WTC11 (cell line): ENCODE data around the gene CDRT4. TPM values are rescaled to one million over a fixed set of nuclear protein-coding genes. Genes with fewer than 3 reads are reported as not detected.

ENCODE experiments used
- ATAC-seq: fragments of 200-7000 bp; cut with Tn5 transposase; 2 replicates; pipeline ENCODE4 v1.10.0; 2021; ENCODE audit warnings: mild to moderate bottlenecking, moderate library complexity
- CTCF ChIA-PET: fragments of 300-600 bp; sonication (Branson Sonifier 250); formaldehyde crosslinking; loops from one replicate; lab custom pipeline; 2021; ENCODE audit warnings: antibody characterized with exemption; lab: Charles Lee
- POLR2A ChIA-PET: fragments of 350-600 bp; sonication (Branson Sonifier 250); formaldehyde crosslinking; loops from one replicate; lab custom pipeline; 2021; ENCODE audit warnings: antibody characterized with exemption; lab: Charles Lee
- DNase-seq: peaks from one replicate; pipeline ENCODE4 v3.0.0; 2021; ENCODE audit warnings: low spot score
- H3K27ac Mint-ChIP-seq: 2 replicates; pipeline ENCODE4 v1.8.0; 2021; ENCODE audit warnings: mixed read lengths
- H3K27me3 Mint-ChIP-seq: 2 replicates; pipeline ENCODE4 v1.8.0; 2021; ENCODE audit warnings: low read depth, mild to moderate bottlenecking, moderate library complexity, mixed read lengths
- H3K36me3 Mint-ChIP-seq: 2 replicates; pipeline ENCODE4 v1.8.0; 2021; ENCODE audit warnings: mixed read lengths
- H3K4me1 Mint-ChIP-seq: 2 replicates; pipeline ENCODE4 v1.8.0; 2022; ENCODE audit warnings: mixed read lengths
- H3K4me3 Mint-ChIP-seq: 2 replicates; pipeline ENCODE4 v1.8.0; 2021; ENCODE audit warnings: mild to moderate bottlenecking, moderate library complexity, mixed read lengths
- H3K9me3 Mint-ChIP-seq: 2 replicates; pipeline ENCODE4 v1.8.0; 2021; ENCODE audit warnings: mixed read lengths
- AFF4 ChIP-seq: sonication (generic); formaldehyde crosslinking; IDR thresholded peaks from 2 replicates; pipeline ENCODE4 v1.8.1; 2023; ENCODE audit warnings: mild to moderate bottlenecking, missing genetic modification reagents, borderline replicate concordance
- ATF1 ChIP-seq: sonication (generic); formaldehyde crosslinking; IDR thresholded peaks from 2 replicates; pipeline ENCODE4 v1.8.1; 2023; ENCODE audit warnings: mild to moderate bottlenecking, moderate library complexity, missing genetic modification reagents
- ATF2 ChIP-seq: sonication (generic); formaldehyde crosslinking; IDR thresholded peaks from 2 replicates; pipeline ENCODE4 v1.8.1; 2022; ENCODE audit warnings: low read depth, missing genetic modification reagents, borderline replicate concordance
- CREM ChIP-seq: sonication (generic); formaldehyde crosslinking; IDR thresholded peaks from 2 replicates; pipeline ENCODE4 v1.8.1; 2022; ENCODE audit warnings: mild to moderate bottlenecking, missing genetic modification reagents, moderate library complexity
- E2F5 ChIP-seq: sonication (generic); formaldehyde crosslinking; IDR thresholded peaks from 2 replicates; pipeline ENCODE4 v1.8.1; 2022; ENCODE audit warnings: mild to moderate bottlenecking, moderate library complexity, missing genetic modification reagents
- EMX1 ChIP-seq: fragments of 250-450 bp; sonication (Bioruptor Pico); IDR thresholded peaks from 2 replicates; pipeline ENCODE4 v1.8.0; 2021; ENCODE audit warnings: mild to moderate bottlenecking
- ETV6 ChIP-seq: sonication (generic); formaldehyde crosslinking; IDR thresholded peaks from 2 replicates; pipeline ENCODE4 v1.8.1; 2022; ENCODE audit warnings: mild to moderate bottlenecking, missing genetic modification reagents
- HMGA2 ChIP-seq: fragments of 250-450 bp; sonication (Bioruptor Pico); IDR thresholded peaks from 2 replicates; pipeline ENCODE4 v1.4.0; 2021; ENCODE audit warnings: mild to moderate bottlenecking, moderate library complexity
- MLX ChIP-seq: sonication (generic); formaldehyde crosslinking; IDR thresholded peaks from 2 replicates; pipeline ENCODE4 v1.8.1; 2023; ENCODE audit warnings: mild to moderate bottlenecking, missing genetic modification reagents, moderate library complexity
- MYBL2 ChIP-seq: sonication (generic); formaldehyde crosslinking; IDR thresholded peaks from 2 replicates; pipeline ENCODE4 v1.8.1; 2023; ENCODE audit warnings: mild to moderate bottlenecking, moderate library complexity, missing genetic modification reagents
- NFE2L1 ChIP-seq: sonication (generic); formaldehyde crosslinking; IDR thresholded peaks from 2 replicates; pipeline ENCODE4 v1.8.1; 2023; ENCODE audit warnings: missing genetic modification reagents
- NFYB ChIP-seq: sonication (generic); formaldehyde crosslinking; conservative IDR thresholded peaks from 2 replicates; pipeline ENCODE4 v1.8.0; 2022; ENCODE audit warnings: low read depth, missing genetic modification reagents
- OVOL2 ChIP-seq: fragments of 250-450 bp; sonication (Bioruptor Pico); IDR thresholded peaks from 2 replicates; pipeline ENCODE4 v1.9.0; 2021; ENCODE audit warnings: mild to moderate bottlenecking, borderline replicate concordance
- RORB ChIP-seq: fragments of 250-450 bp; sonication (Bioruptor Pico); IDR thresholded peaks from 2 replicates; pipeline ENCODE4 v1.9.0; 2021; ENCODE audit warnings: mild to moderate bottlenecking
- SP1 ChIP-seq: sonication (generic); formaldehyde crosslinking; conservative IDR thresholded peaks from 2 replicates; pipeline ENCODE4 v1.8.1; 2022; ENCODE audit warnings: missing genetic modification reagents
- STAT6 ChIP-seq: sonication (generic); formaldehyde crosslinking; conservative IDR thresholded peaks from 2 replicates; pipeline ENCODE4 v1.8.1; 2023; ENCODE audit warnings: mild to moderate bottlenecking, low read depth, missing genetic modification reagents, moderate library complexity
- TCF7 ChIP-seq: sonication (generic); formaldehyde crosslinking; IDR thresholded peaks from 2 replicates; pipeline ENCODE4 v1.8.0; 2022; ENCODE audit warnings: mild to moderate bottlenecking, low read depth, missing genetic modification reagents, moderate library complexity
- TEAD4 ChIP-seq: sonication (generic); formaldehyde crosslinking; IDR thresholded peaks from 2 replicates; pipeline ENCODE4 v1.8.0; 2022; ENCODE audit warnings: mild to moderate bottlenecking, missing genetic modification reagents
- TP53 ChIP-seq: sonication (generic); formaldehyde crosslinking; IDR thresholded peaks from 2 replicates; pipeline ENCODE4 v1.8.1; 2023; ENCODE audit warnings: mild to moderate bottlenecking, missing genetic modification reagents
- USF1 ChIP-seq: sonication (generic); formaldehyde crosslinking; IDR thresholded peaks from 2 replicates; pipeline ENCODE4 v1.8.0; 2022; ENCODE audit warnings: mild to moderate bottlenecking, missing genetic modification reagents
- ZNF138 ChIP-seq: sonication (generic); formaldehyde crosslinking; conservative IDR thresholded peaks from 2 replicates; pipeline ENCODE4 v1.8.1; 2022; ENCODE audit warnings: mild to moderate bottlenecking, moderate library complexity, missing genetic modification reagents
- ZNF317 ChIP-seq: sonication (generic); formaldehyde crosslinking; IDR thresholded peaks from 2 replicates; pipeline ENCODE4 v1.8.1; 2023; ENCODE audit warnings: low read depth, mild to moderate bottlenecking, moderate library complexity, missing genetic modification reagents, borderline replicate concordance
- ZNF396 ChIP-seq: fragments of 250-450 bp; sonication (Bioruptor Pico); IDR thresholded peaks from 2 replicates; pipeline ENCODE4 v1.8.0; 2021; ENCODE audit warnings: mild to moderate bottlenecking, moderate library complexity, borderline replicate concordance
- ZNF671 ChIP-seq: fragments of 250-450 bp; sonication (Bioruptor Pico); IDR thresholded peaks from 2 replicates; pipeline ENCODE4 v1.8.0; 2021; ENCODE audit warnings: mild to moderate bottlenecking
- total RNA-seq: library from RNA; stranded (reverse); gene quantifications from 3 replicates; pipeline ENCODE4 v1.2.3, GENCODE V29; 2021

Gene CDRT4
- total RNA-seq, 1 experiment from 2014 or later: 4.9 TPM

- TF ChIP-seq ZNF671 (no peak), ETV6 (CRISPR knock-in tag) (no peak), TEAD4 (no peak), NFYB (CRISPR knock-in tag) (no peak), ZNF396 (CRISPR knock-in tag) (no peak), ZNF138 (CRISPR knock-in tag) (no peak), AFF4 (CRISPR knock-in tag) (no peak), NFE2L1 (CRISPR knock-in tag) (no peak), HMGA2 (no peak), STAT6 (no peak)
- no peaks in the 10 kb centered on the region for H3K27me3 Mint-ChIP-seq
- POLR2A ChIA-PET: interaction anchor here (1.2 kb wide), 1 partner anchor 47 kb away, joined by 5 read pairs; no protein-coding TSS in a partner anchor
- H3K36me3 Mint-ChIP-seq: peaks cover 23% of the 10 kb centered on the region
- DNase-seq (no peak), ATAC-seq (no peak)
- no peak overlapping the region for H3K27ac Mint-ChIP-seq
- no peaks in the 10 kb centered on the region for H3K4me1 Mint-ChIP-seq
- CTCF ChIA-PET: interaction anchor here (0.6 to 2.5 kb wide), 4 partner anchors 20 to 195 kb away, joined by 3 to 19 read pairs (median 6); no protein-coding TSS in a partner anchor
- no peak overlapping the region for H3K4me3 Mint-ChIP-seq
- H3K9me3 Mint-ChIP-seq: peaks cover 14% of the 10 kb centered on the region
These were observed 10.3 kb downstream of the CDRT4 start for GRCh38 chr17:15456972-15457722.

GRCh38 chr17:15456496-15456895 is 10.9 kb downstream of the CDRT4 start:
- ChIA-PET CTCF (interaction anchor here (1.8 to 2.5 kb wide), 2 partner anchors 19 to 46 kb away, joined by 8 to 19 read pairs; no protein-coding TSS in a partner anchor), POLR2A (interaction anchor here (1.2 kb wide), 1 partner anchor 47 kb away, joined by 5 read pairs; no protein-coding TSS in a partner anchor)
- no peaks in the 10 kb centered on the region for H3K27me3 Mint-ChIP-seq
- peaks cover 14% of the 10 kb centered on the region for H3K9me3 Mint-ChIP-seq
- peaks cover 23% of the 10 kb centered on the region for H3K36me3 Mint-ChIP-seq
- no peaks in the 10 kb centered on the region for H3K4me1 Mint-ChIP-seq
- H3K4me3 Mint-ChIP-seq: no peak overlapping the region
- no peak for ATAC-seq
- DNase-seq: no peak
- H3K27ac Mint-ChIP-seq: no peak overlapping the region
- no peak for TF ChIP-seq ATF1
- TF ChIP-seq SP1 (CRISPR knock-in tag): no peak
- no peak for TF ChIP-seq RORB
- no peak for TF ChIP-seq TP53 (CRISPR knock-in tag)
- TF ChIP-seq ZNF671: no peak
- TF ChIP-seq ZNF317: no peak
- TF ChIP-seq CREM (CRISPR knock-in tag): no peak
- no peak for TF ChIP-seq E2F5
- TF ChIP-seq USF1: no peak
- TF ChIP-seq NFYB (CRISPR knock-in tag): no peak
- TF ChIP-seq EMX1 (CRISPR knock-in tag): no peak
- no peak for TF ChIP-seq MLX
- no peak for TF ChIP-seq TCF7 (CRISPR knock-in tag)
- TF ChIP-seq MYBL2: no peak
- no peak for TF ChIP-seq ATF2 (CRISPR knock-in tag)
- no peak for TF ChIP-seq OVOL2
